ENCODE measurements around the gene MTAP. TPM values are rescaled to one million over a fixed set of nuclear protein-coding genes. Genes with fewer than 3 reads are reported as not detected.
A peak's percentile ranks its signal among the peaks of the same experiment; 100 is the strongest.

Gene MTAP
- total and polyA plus RNA-seq, 5 donors from 2014 or later = 8.2 to 22.5 (median 15.0) TPM

- no peaks in the 10 kb centered on the region for H3K36me3 ChIP-seq (ENCODE audit: control insufficient read depth, insufficient read depth, low read length)
- Mint-ChIP-seq H3K36me3 (no peaks in the 10 kb centered on the region), H3K27me3 (peaks cover 9% of the 10 kb centered on the region), H3K4me3 (no peak overlapping the region), H3K9me3 (no peaks in the 10 kb centered on the region), H3K4me1 (peaks cover 0 to 3% (median 0%) of the 10 kb centered on the region in 4 donors), H3K27ac (peak overlapping the region in 1 of 3 donors; percentile 6)
- DNase-seq = no peak
- H3K27ac ChIP-seq (ENCODE audit: insufficient read depth, low read length, poor library complexity, severe bottlenecking) = no peak overlapping the region
- ATAC-seq (ENCODE audit: low read depth in 2 of 2) = no peak
- no peaks in the 10 kb centered on the region for H3K9me3 ChIP-seq (ENCODE audit: control insufficient read depth in 2 of 2, low read length in 2 of 2)
- peaks cover 6% of the 10 kb centered on the region for H3K27me3 ChIP-seq (ENCODE audit: control insufficient read depth, insufficient read depth, low read length)
- H3K4me3 ChIP-seq (ENCODE audit: low read depth, low read length) = no peak overlapping the region
- no peaks in the 10 kb centered on the region for H3K4me1 ChIP-seq (ENCODE audit: control insufficient read depth, insufficient read depth, low read length, poor library complexity, severe bottlenecking)
Measured at GRCh38 chr9:21770871-21771560, 31.4 kb upstream of the MTAP start.

DNA sequence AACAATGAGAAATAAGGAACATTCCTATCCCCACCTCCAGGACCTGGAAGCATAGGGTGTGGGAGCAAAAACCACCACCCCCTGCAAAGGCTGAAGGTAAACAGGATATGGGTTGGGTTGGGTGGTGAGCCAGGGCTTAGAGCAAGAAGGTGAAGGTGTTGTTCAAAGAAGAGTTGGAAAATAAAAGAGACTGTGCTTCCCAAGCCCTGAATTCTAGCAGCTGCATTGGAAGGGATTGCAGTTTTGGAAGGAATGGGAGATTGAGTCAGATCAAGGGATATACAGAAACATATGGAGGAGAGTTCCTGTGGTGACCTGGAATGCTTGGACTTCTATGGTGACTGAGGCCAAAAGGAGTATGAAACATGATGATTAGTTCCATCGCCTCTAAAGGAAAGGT is 24.7 kb upstream of the MTAP start:
- peak in 1 of 3 donors; percentile 38 for DNase-seq
- Mint-ChIP-seq H3K4me3 (no peak overlapping the region), H3K4me1 (no peaks in the 10 kb centered on the region), H3K27ac (no peak overlapping the region), H3K36me3 (no peaks in the 10 kb centered on the region), H3K9me3 (no peaks in the 10 kb centered on the region), H3K27me3 (peaks cover 10% of the 10 kb centered on the region)
- Histone ChIP-seq H3K27ac (ENCODE audit: insufficient read depth, low read length, poor library complexity, severe bottlenecking) (no peak overlapping the region), H3K4me1 (ENCODE audit: control insufficient read depth, insufficient read depth, low read length, poor library complexity, severe bottlenecking) (peaks cover 16% of the 10 kb centered on the region), H3K36me3 (ENCODE audit: control insufficient read depth, insufficient read depth, low read length) (no peaks in the 10 kb centered on the region), H3K4me3 (ENCODE audit: low read depth, low read length) (peak overlapping the region; percentile 58), H3K9me3 (ENCODE audit: control insufficient read depth in 2 of 2, low read length in 2 of 2) (no peaks in the 10 kb centered on the region), H3K27me3 (ENCODE audit: control insufficient read depth, insufficient read depth, low read length) (no peaks in the 10 kb centered on the region)
- ATAC-seq (ENCODE audit: low read depth in 2 of 2) = no peak

DNA sequence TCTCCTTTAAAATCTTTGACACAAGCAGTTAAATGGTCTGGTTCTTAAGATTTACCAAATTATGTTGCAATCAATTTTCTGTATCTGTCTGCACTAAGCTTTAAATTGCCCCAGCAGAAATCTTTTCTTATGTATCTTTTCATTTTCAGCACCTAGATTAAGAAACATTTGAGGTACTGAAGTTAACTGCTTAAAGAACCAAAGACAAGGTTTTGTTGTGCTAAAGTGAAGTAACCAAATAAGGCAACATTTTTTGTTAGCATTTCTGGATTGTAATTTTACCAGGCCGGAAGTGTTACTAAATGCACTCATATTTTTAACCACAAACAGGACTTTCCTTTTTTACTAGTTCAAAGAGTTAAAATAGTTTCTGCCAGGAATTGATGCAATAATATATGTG is 24.1 kb upstream of the MTAP start:
- H3K4me3 ChIP-seq (ENCODE audit: low read depth, low read length) = peak overlapping the region; percentile 58
- H3K9me3 ChIP-seq (ENCODE audit: control insufficient read depth in 2 of 2, low read length in 2 of 2) = no peaks in the 10 kb centered on the region
- H3K27me3 Mint-ChIP-seq = peaks cover 10% of the 10 kb centered on the region
- H3K4me3 Mint-ChIP-seq = no peak overlapping the region
- H3K4me1 Mint-ChIP-seq = no peaks in the 10 kb centered on the region
- ATAC-seq (ENCODE audit: low read depth in 2 of 2) = no peak
- peak overlapping the region in 1 of 3 donors; percentile 21 for H3K27ac Mint-ChIP-seq
- peak in 1 of 3 donors; percentile 45 for DNase-seq
- peaks cover 16% of the 10 kb centered on the region for H3K4me1 ChIP-seq (ENCODE audit: control insufficient read depth, insufficient read depth, low read length, poor library complexity, severe bottlenecking)
- H3K27me3 ChIP-seq (ENCODE audit: control insufficient read depth, insufficient read depth, low read length) = no peaks in the 10 kb centered on the region
- H3K36me3 ChIP-seq (ENCODE audit: control insufficient read depth, insufficient read depth, low read length) = no peaks in the 10 kb centered on the region
- H3K27ac ChIP-seq (ENCODE audit: insufficient read depth, low read length, poor library complexity, severe bottlenecking) = no peak overlapping the region
- H3K36me3 Mint-ChIP-seq = no peaks in the 10 kb centered on the region
- no peaks in the 10 kb centered on the region for H3K9me3 Mint-ChIP-seq

DNA sequence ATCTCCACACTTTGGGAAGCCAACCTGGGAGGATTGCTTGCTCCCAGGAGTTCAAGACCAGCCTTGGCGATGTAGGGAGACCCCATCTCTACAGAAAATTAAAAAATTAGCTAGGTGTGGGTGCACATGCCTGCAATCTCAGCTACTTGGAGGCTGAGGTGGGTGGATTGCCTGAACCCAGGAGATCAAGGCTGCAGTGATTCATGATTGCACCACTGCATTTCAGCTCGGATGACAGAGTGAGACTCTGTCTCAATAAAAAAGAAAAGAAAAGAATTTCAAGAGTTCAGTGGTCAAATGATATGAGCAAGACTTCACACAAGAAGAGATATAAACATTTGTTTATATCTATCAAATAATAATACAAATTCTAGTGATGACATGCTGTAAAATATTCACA is 23.0 kb upstream of the MTAP start:
- no peak for ATAC-seq (ENCODE audit: low read depth in 2 of 2)

DNA sequence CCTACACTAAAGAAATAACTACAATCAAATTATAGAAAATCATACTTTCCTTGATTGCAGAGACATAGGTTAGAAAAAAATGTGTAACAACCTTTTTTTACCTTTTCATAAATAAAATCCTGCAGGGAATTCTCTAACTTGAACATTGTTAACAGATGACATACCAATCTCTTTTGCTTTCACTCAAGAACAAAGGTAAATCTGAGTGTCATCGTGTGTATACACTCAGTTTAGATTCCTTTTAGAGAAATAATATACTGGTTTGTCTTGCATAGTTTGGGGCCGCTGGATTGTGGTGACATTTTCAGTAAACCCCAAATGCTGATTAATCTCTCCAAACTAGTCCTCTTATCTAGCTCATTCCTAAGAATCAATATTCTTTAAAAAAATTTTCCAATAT is 20.8 kb upstream of the MTAP start:
- DNase-seq (no peak), ATAC-seq (ENCODE audit: low read depth in 2 of 2) (no peak)
- H3K4me1 ChIP-seq (ENCODE audit: control insufficient read depth, insufficient read depth, low read length, poor library complexity, severe bottlenecking) = peaks cover 16% of the 10 kb centered on the region
- H3K27me3 ChIP-seq (ENCODE audit: control insufficient read depth, insufficient read depth, low read length) = peaks cover 4% of the 10 kb centered on the region
- H3K27ac ChIP-seq (ENCODE audit: insufficient read depth, low read length, poor library complexity, severe bottlenecking) = no peak overlapping the region
- no peak overlapping the region for H3K4me3 Mint-ChIP-seq
- H3K9me3 ChIP-seq (ENCODE audit: control insufficient read depth in 2 of 2, low read length in 2 of 2) = no peaks in the 10 kb centered on the region
- peaks cover 38% of the 10 kb centered on the region for H3K27me3 Mint-ChIP-seq
- no peak overlapping the region for H3K27ac Mint-ChIP-seq
- H3K9me3 Mint-ChIP-seq = no peaks in the 10 kb centered on the region
- H3K4me1 Mint-ChIP-seq = no peaks in the 10 kb centered on the region
- H3K36me3 ChIP-seq (ENCODE audit: control insufficient read depth, insufficient read depth, low read length) = no peaks in the 10 kb centered on the region
- no peak overlapping the region for H3K4me3 ChIP-seq (ENCODE audit: low read depth, low read length)
- no peaks in the 10 kb centered on the region for H3K36me3 Mint-ChIP-seq

More for the DNA sequence above, 23.0 kb upstream of the MTAP start:
- H3K4me3 Mint-ChIP-seq = no peak overlapping the region
- H3K27me3 ChIP-seq (ENCODE audit: control insufficient read depth, insufficient read depth, low read length) = no peaks in the 10 kb centered on the region
- DNase-seq = no peak
- no peaks in the 10 kb centered on the region for H3K36me3 ChIP-seq (ENCODE audit: control insufficient read depth, insufficient read depth, low read length)
- H3K9me3 ChIP-seq (ENCODE audit: control insufficient read depth in 2 of 2, low read length in 2 of 2) = no peaks in the 10 kb centered on the region
- no peak overlapping the region for H3K27ac ChIP-seq (ENCODE audit: insufficient read depth, low read length, poor library complexity, severe bottlenecking)
- H3K4me3 ChIP-seq (ENCODE audit: low read depth, low read length) = no peak overlapping the region
- H3K4me1 ChIP-seq (ENCODE audit: control insufficient read depth, insufficient read depth, low read length, poor library complexity, severe bottlenecking) = peaks cover 16% of the 10 kb centered on the region
- H3K36me3 Mint-ChIP-seq = no peaks in the 10 kb centered on the region
- H3K27me3 Mint-ChIP-seq = peaks cover 18% of the 10 kb centered on the region
- no peaks in the 10 kb centered on the region for H3K4me1 Mint-ChIP-seq
- no peak overlapping the region for H3K27ac Mint-ChIP-seq
- no peaks in the 10 kb centered on the region for H3K9me3 Mint-ChIP-seq

- no peak overlapping the region for H3K4me3 ChIP-seq (ENCODE audit: low read depth, low read length)
- H3K27me3 Mint-ChIP-seq = peaks cover 38% of the 10 kb centered on the region
Measured at GRCh38 chr9:21782205-21782604, 20.2 kb upstream of the MTAP start.

GRCh38 chr9:21788752-21789151 is 13.7 kb upstream of the MTAP start:
- no peak overlapping the region for H3K27ac Mint-ChIP-seq
- DNase-seq (no peak), ATAC-seq (ENCODE audit: low read depth in 2 of 2) (no peak)
- Histone ChIP-seq H3K27ac (ENCODE audit: insufficient read depth, low read length, poor library complexity, severe bottlenecking) (no peak overlapping the region), H3K9me3 (ENCODE audit: control insufficient read depth in 2 of 2, low read length in 2 of 2) (no peaks in the 10 kb centered on the region), H3K36me3 (ENCODE audit: control insufficient read depth, insufficient read depth, low read length) (no peaks in the 10 kb centered on the region), H3K27me3 (ENCODE audit: control insufficient read depth, insufficient read depth, low read length) (peaks cover 22% of the 10 kb centered on the region), H3K4me1 (ENCODE audit: control insufficient read depth, insufficient read depth, low read length, poor library complexity, severe bottlenecking) (no peaks in the 10 kb centered on the region), H3K4me3 (ENCODE audit: low read depth, low read length) (no peak overlapping the region)
- H3K27me3 Mint-ChIP-seq = peaks cover 50% of the 10 kb centered on the region
- no peak overlapping the region for H3K4me3 Mint-ChIP-seq
- peaks cover 0 to 4% (median 0%) of the 10 kb centered on the region in 4 donors for H3K4me1 Mint-ChIP-seq
- H3K36me3 Mint-ChIP-seq = no peaks in the 10 kb centered on the region
- H3K9me3 Mint-ChIP-seq = no peaks in the 10 kb centered on the region

More at GRCh38 chr9:21782205-21782604, 20.2 kb upstream of the MTAP start:
- Mint-ChIP-seq H3K4me1 (no peaks in the 10 kb centered on the region), H3K9me3 (no peaks in the 10 kb centered on the region), H3K27ac (peak overlapping the region in 1 of 3 donors; percentile 11), H3K4me3 (no peak overlapping the region), H3K36me3 (no peaks in the 10 kb centered on the region)
- Histone ChIP-seq H3K36me3 (ENCODE audit: control insufficient read depth, insufficient read depth, low read length) (no peaks in the 10 kb centered on the region), H3K27ac (ENCODE audit: insufficient read depth, low read length, poor library complexity, severe bottlenecking) (no peak overlapping the region), H3K27me3 (ENCODE audit: control insufficient read depth, insufficient read depth, low read length) (peaks cover 4% of the 10 kb centered on the region), H3K9me3 (ENCODE audit: control insufficient read depth in 2 of 2, low read length in 2 of 2) (no peaks in the 10 kb centered on the region), H3K4me1 (ENCODE audit: control insufficient read depth, insufficient read depth, low read length, poor library complexity, severe bottlenecking) (peaks cover 16% of the 10 kb centered on the region)
- ATAC-seq (ENCODE audit: low read depth in 2 of 2) = no peak
- DNase-seq = no peak

DNA sequence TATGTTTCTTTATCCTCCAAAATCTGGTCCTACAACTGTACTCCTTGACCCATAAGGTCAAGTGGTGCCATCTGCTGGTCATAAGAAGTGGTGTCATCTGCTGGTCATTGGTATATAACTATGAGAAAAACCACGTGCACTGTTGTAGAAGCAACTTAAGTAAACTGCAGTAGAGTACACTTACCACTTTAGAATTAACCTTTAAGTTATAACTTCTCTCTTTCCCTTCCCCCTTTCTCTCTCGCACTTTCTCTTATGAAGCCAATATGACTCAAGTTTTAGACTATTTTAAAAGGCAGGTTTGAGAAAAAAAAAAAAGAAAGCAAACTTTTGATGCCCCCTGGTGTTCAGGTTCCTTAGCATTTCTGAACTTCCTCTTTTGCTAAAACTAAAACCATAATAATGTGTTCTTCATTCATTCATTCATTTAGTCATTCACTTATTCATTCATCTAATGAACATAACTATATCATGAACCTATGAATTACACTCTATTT is 12.8 kb upstream of the MTAP start:
- Mint-ChIP-seq H3K4me1 (peaks cover 0 to 4% (median 0%) of the 10 kb centered on the region in 4 donors), H3K9me3 (no peaks in the 10 kb centered on the region), H3K27me3 (peaks cover 41% of the 10 kb centered on the region), H3K4me3 (peak overlapping the region in 2 of 4 donors; percentile 66 to 81), H3K36me3 (no peaks in the 10 kb centered on the region), H3K27ac (no peak overlapping the region)
- DNase-seq (peak; percentile 31 to 87 (median 71)), ATAC-seq (ENCODE audit: low read depth in 2 of 2) (peak; percentile 93)
- H3K4me1 ChIP-seq (ENCODE audit: control insufficient read depth, insufficient read depth, low read length, poor library complexity, severe bottlenecking) = no peaks in the 10 kb centered on the region
- peaks cover 27% of the 10 kb centered on the region for H3K27me3 ChIP-seq (ENCODE audit: control insufficient read depth, insufficient read depth, low read length)
- H3K9me3 ChIP-seq (ENCODE audit: control insufficient read depth in 2 of 2, low read length in 2 of 2) = no peaks in the 10 kb centered on the region
- no peak overlapping the region for H3K27ac ChIP-seq (ENCODE audit: insufficient read depth, low read length, poor library complexity, severe bottlenecking)
- H3K4me3 ChIP-seq (ENCODE audit: low read depth, low read length) = peak overlapping the region; percentile 67
- no peaks in the 10 kb centered on the region for H3K36me3 ChIP-seq (ENCODE audit: control insufficient read depth, insufficient read depth, low read length)
